NCI-H1048 (cell line): Measurements from ENCODE around the gene UQCR11.
A peak's percentile ranks its signal among the peaks of the same experiment; 100 is the strongest.
"Not testable (repeated sequence)": the region's sequence is repeated elsewhere in the genome, so short reads cannot be mapped to it uniquely, and the experiment has no call there.

Experiments used
- DNase-seq: peaks from one replicate; lab custom pipeline; 2025; lab: John Stamatoyannopoulos, UW

UQCR11 gene

GRCh38 chr19:1605236-1606137, at the start of gene UQCR11:
TSS of gene UQCR11 (minus strand) at chr19:1605462. CDS start at chr19:1605409, 53 bp downstream.
- DNase-seq, result peak; percentile 85

- no peak for DNase-seq
These were observed 49.0 kb upstream of the UQCR11 start for GRCh38 chr19:1654178-1654792.

- DNase-seq, result no peak
These were observed 48.0 kb upstream of the UQCR11 start for GRCh38 chr19:1653300-1653628.

GRCh38 chr19:1652471-1653299, 47.4 kb upstream of the UQCR11 start, which contains the start of gene TCF3:
TSS of gene TCF3 (minus strand) at chr19:1652615. CDS start at chr19:1650248, 2,367 bp downstream.
- DNase-seq, result peak; percentile 97

GRCh38 chr19:1651568-1652291, 46.5 kb upstream of the UQCR11 start:
- no peak for DNase-seq

- DNase-seq, result no peak
These were observed 45.6 kb upstream of the UQCR11 start for GRCh38 chr19:1650650-1651567.

GRCh38 chr19:1649706-1650649, 44.7 kb upstream of the UQCR11 start:
- no peak for DNase-seq

GRCh38 chr19:1648920-1649541, 43.8 kb upstream of the UQCR11 start:
- DNase-seq, result no peak

- DNase-seq, result no peak
These were observed 43.2 kb upstream of the UQCR11 start for GRCh38 chr19:1648459-1648849.

GRCh38 chr19:1647501-1648458, 42.5 kb upstream of the UQCR11 start:
- DNase-seq, result no peak

- DNase-seq, result no peak
These were observed 41.6 kb upstream of the UQCR11 start for GRCh38 chr19:1646659-1647453.

- no peak for DNase-seq
These were observed 40.9 kb upstream of the UQCR11 start for GRCh38 chr19:1646149-1646548.

- no peak for DNase-seq
These were observed 40.0 kb upstream of the UQCR11 start for GRCh38 chr19:1645299-1645698.

GRCh38 chr19:1644070-1644469, 38.8 kb upstream of the UQCR11 start:
- DNase-seq, result no peak

GRCh38 chr19:1640893-1641448, 35.7 kb upstream of the UQCR11 start:
- not testable (repeated sequence) for DNase-seq

GRCh38 chr19:1636325-1637236, 31.3 kb upstream of the UQCR11 start:
- no peak for DNase-seq
